PC-9 (cell line): Measurements from ENCODE around the gene TRIM15.

Experiments used
- CTCF ChIP-seq: fragments of 200-600 bp; sonication (generic); conservative IDR thresholded peaks from 2 replicates; pipeline ENCODE4 v1.6.1; 2017; ENCODE audit warnings: mixed run types, antibody characterized with exemption, mild to moderate bottlenecking, moderate library complexity
- EZH2 ChIP-seq: fragments of 200-600 bp; sonication (generic); IDR thresholded peaks from 2 replicates; pipeline ENCODE4 v1.8.0; 2017; ENCODE audit warnings: antibody characterized with exemption, low read depth

DNA sequence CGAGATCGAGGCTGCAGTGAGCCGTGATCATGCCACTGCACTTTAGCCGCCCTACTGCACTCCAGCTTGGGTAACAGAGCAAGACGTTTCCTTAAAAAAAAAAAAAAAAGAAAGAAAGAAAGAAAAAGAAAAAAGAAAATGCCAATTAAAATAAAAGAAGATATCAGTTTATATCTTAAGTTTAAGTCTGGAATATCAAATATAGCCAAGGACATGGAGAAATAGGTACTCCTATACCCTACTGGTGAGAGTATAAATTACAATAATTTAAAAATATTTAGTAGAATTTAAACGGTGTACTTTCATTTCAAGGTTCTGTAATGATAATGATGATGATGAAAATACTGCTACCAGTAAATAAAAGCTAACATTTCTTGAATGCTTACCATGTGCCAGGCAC lies 46.6 kb upstream of the TRIM15 start:
- TF ChIP-seq EZH2 (no peak), CTCF (peak; percentile 34; the same call in 1 of the 2 replicates)
